Measurements from ENCODE around the gene MMP2. TPM values are rescaled to one million over a fixed set of nuclear protein-coding genes. Genes with fewer than 3 reads are reported as not detected.

Gene MMP2
- total RNA-seq, 1 experiment from 2014 or later: 0.91 TPM

- Histone ChIP-seq H3K4me3 (ENCODE audit: low read depth, low read length) (no peak overlapping the region), H3K27me3 (replicated peaks; ENCODE audit: control insufficient read depth, insufficient read depth, low read length) (no peaks in the 10 kb centered on the region), H3K4me1 (peaks cover 4% of the 10 kb centered on the region; the same call in 1 of the 2 replicates), H3K36me3 (ENCODE audit: control insufficient read depth, insufficient read depth, low read length) (no peaks in the 10 kb centered on the region), H3K9me3 (no peaks in the 10 kb centered on the region)
- intact Hi-C loops (cut with micrococcal nuclease; ENCODE audit: unreplicated experiment): no loop called here
- TF ChIP-seq CTCF (IDR thresholded peaks at IDR 0.05; ENCODE audit: insufficient read depth in 1 of 2, low read depth in 1 of 2, low read length in 1 of 2, severe bottlenecking in 1 of 2, unreplicated experiment in 1 of 2): no peak
- no TSS peak for BruUV-seq (replicated peaks)
- no peak overlapping the region for H3K27ac Mint-ChIP-seq (ENCODE audit: unreplicated experiment)
- no peak overlapping the region for H3K4me3 Mint-ChIP-seq (ENCODE audit: unreplicated experiment)
- CTCF ChIA-PET: no interaction called here
- POLR2A ChIA-PET: no interaction called here
- no peaks in the 10 kb centered on the region for H3K4me1 Mint-ChIP-seq (ENCODE audit: low read depth, unreplicated experiment)
- no peaks in the 10 kb centered on the region for H3K36me3 Mint-ChIP-seq (ENCODE audit: insufficient read depth, unreplicated experiment)
- H3K9me3 Mint-ChIP-seq (ENCODE audit: unreplicated experiment): no peaks in the 10 kb centered on the region
- DNase-seq: no peak
- peaks cover 3% of the 10 kb centered on the region for H3K27me3 Mint-ChIP-seq (ENCODE audit: insufficient read depth, unreplicated experiment)
Observed at GRCh38 chr16:55469821-55470532, 9.0 kb upstream of the MMP2 start.

- H3K27me3 ChIP-seq (replicated peaks; ENCODE audit: control insufficient read depth, insufficient read depth, low read length): no peaks in the 10 kb centered on the region
- POLR2A ChIA-PET: no interaction called here
- H3K27me3 Mint-ChIP-seq (ENCODE audit: insufficient read depth, unreplicated experiment): peaks cover 3% of the 10 kb centered on the region
Observed at GRCh38 chr16:55470533-55471371, 8.2 kb upstream of the MMP2 start.

More at GRCh38 chr16:55470533-55471371, 8.2 kb upstream of the MMP2 start:
- no peak overlapping the region for H3K4me3 Mint-ChIP-seq (ENCODE audit: unreplicated experiment)
- H3K27ac Mint-ChIP-seq (ENCODE audit: unreplicated experiment): no peak overlapping the region
- CTCF ChIA-PET: no interaction called here
- H3K4me1 ChIP-seq: no peaks in the 10 kb centered on the region
- intact Hi-C loops (cut with micrococcal nuclease; ENCODE audit: unreplicated experiment): no loop called here
- no peaks in the 10 kb centered on the region for H3K4me1 Mint-ChIP-seq (ENCODE audit: low read depth, unreplicated experiment)
- no peak overlapping the region for H3K4me3 ChIP-seq (ENCODE audit: low read depth, low read length)
- H3K9me3 ChIP-seq: no peaks in the 10 kb centered on the region
- no peak for DNase-seq
- no peaks in the 10 kb centered on the region for H3K36me3 Mint-ChIP-seq (ENCODE audit: insufficient read depth, unreplicated experiment)
- H3K36me3 ChIP-seq (ENCODE audit: control insufficient read depth, insufficient read depth, low read length): no peaks in the 10 kb centered on the region
- no peaks in the 10 kb centered on the region for H3K9me3 Mint-ChIP-seq (ENCODE audit: unreplicated experiment)
- BruUV-seq (replicated peaks): no TSS peak
- TF ChIP-seq CTCF (IDR thresholded peaks at IDR 0.05; ENCODE audit: insufficient read depth in 1 of 2, low read depth in 1 of 2, low read length in 1 of 2, severe bottlenecking in 1 of 2, unreplicated experiment in 1 of 2): no peak
